Fibroblast of skin of left biceps (primary cell): ENCODE results near the gene HACD2.

Experiments used
- DNase-seq, 2 experiments: peaks; one replicate each; pipeline ENCODE4 v3.0.0-alpha.2; 2013; ENCODE audit warnings: low read depth in 2 of 2

Gene HACD2, protein sequence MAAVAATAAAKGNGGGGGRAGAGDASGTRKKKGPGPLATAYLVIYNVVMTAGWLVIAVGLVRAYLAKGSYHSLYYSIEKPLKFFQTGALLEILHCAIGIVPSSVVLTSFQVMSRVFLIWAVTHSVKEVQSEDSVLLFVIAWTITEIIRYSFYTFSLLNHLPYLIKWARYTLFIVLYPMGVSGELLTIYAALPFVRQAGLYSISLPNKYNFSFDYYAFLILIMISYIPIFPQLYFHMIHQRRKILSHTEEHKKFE

DNA sequence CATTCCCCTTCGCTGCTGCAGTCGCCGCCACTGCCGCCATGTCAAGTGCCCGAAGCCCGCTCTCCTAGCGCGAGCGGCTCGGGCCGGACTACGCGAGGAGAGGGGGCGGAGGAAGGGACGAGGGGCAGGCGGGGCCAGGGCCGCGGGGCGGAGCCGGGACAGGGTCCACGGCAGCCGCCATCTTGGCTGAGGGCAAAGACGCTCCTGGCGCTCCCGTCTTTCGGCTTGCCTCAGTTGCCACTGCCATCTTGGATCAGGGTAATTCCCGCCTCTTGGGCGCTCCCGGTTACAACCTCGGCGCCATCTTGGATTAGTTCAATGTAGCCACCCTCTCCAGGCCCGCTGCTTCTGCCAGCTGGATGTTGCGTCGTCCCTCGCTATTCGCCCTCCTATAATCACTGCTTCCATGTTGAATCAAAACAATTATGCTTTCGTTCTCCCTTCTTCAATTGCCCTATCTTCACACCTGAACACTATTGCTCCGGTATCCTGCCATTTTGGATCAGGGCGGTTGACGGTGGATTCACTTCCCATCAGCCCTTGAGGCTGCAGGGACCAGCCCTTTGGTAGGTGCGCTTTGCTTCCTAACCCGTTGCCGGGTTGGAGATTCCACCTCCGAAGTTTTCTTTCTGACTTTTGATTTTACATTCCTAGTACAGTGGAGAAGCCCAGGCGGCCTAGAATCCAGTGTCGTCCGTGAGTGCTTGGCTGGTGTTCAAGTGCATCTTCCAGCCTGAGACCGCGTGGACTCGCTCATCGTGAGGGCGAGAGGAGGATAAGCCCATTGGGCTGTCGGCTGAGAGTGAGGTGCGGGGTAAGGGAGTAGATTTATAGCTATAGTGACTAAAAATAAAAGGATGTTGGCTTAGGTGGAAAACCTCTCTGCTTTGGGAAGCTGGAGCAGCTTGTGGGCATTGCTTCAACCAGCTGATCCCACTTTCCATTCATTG lies at the start of gene HACD2:
HACD2 (minus strand) TSS at position 66 of the 950 bp plus-strand sequence; CDS start at position 40, 26 bp downstream.
- DNase-seq = peak; percentile 91 to 92

DNA sequence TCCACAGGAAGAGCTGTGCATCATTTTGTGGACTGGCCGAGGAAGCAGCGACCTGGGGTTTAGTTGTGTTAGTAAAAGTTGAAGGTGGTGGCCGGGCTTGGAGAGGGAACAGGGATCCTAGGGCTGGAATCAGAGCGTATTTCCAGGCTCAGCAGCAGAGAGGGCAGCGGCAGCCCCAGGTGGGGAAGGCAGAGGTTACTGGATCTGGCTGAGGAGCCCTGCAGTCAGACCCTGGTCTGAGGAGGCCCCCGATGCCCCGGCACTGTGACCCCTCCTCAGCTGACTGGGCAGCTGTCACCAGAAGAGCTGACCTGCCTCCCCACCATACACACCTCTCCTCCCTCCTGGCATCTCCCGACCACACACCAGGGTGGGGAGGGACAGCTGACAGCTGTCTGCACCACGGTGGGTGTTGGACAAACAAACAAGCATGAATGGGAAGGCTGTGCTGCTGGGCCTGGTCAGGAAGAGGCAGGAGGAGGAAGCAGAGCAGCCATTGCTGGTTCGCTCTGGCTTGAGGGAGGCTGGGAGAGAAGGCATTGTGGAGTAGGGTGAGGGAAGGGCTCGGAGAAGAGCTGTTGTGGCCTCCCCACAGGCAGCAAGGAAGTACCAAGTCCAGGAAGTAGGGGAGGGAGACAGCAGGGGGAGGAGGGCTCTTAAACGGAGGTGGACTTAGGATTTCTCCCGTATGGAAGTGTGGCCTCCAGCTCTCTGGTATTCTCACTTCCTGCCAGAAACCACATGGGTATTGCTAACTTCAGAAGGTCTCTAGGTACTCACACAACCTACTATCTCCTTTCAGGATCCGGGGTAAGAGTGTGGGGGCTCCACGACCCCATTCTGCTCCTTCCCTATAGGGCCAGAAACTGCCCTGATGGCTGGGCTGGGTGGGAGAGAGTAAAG lies 49.5 kb upstream of the HACD2 start:
- DNase-seq = no peak

DNA sequence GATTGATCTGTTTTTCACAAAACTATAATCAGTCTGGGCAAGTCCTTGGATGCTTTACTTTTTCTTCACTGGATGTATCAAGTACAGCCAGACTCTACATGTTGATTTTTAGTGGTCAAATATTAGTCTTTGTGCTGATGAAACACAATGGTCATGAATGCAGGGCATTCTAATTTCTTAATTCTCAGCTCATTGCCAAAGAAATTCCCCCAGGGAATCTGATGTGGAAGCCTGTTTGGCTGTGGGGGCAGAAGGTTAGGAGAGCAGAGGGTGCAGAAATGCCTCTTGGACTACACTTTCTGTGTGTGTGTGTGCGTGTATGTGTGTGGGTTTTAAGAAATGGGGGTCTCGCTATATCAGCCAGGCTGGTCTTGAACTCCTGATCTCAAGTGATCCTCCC lies 48.7 kb upstream of the HACD2 start:
- no peak for DNase-seq

DNA sequence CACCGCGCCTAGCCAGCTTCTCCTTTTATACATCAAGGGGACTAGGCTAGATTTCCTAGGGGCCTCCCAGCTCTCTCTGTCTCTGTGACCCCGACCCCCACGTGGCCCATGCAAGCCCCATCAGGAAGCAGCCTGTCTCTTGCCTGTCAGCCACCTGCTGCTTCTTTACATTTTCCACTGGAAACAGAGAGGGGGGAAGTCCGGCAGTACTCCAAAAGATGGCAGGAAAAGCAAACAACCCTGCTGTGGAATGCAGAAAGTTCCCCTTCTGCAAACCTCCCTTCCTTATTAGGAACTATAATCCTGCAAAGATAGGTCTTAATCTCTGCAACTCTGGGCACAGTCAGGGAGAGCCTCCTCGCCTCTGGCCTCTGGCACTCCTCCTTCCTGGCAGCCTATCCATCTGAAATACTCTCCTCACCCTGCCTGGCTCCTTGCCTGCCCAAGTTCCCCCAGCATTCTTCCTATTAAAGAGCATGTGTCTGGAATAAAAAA lies 47.4 kb upstream of the HACD2 start:
- peak in 1 of 2 experiments; percentile 36 for DNase-seq

DNA sequence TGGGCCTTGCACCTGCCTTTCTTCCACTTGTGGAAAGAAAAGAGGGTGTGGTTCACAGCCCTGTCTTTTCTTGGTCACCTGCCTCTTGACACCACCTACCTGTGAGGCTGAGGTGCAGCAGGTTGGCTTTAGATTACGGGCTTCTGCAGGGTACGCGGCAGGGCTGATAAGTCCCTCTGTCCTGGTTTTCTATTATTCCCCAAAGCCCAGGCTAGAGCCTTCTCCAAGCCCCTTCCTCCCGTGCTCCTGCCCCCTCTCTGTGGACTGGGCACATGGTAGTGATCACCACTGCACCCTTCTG lies 44.8 kb upstream of the HACD2 start:
- DNase-seq = no peak

DNA sequence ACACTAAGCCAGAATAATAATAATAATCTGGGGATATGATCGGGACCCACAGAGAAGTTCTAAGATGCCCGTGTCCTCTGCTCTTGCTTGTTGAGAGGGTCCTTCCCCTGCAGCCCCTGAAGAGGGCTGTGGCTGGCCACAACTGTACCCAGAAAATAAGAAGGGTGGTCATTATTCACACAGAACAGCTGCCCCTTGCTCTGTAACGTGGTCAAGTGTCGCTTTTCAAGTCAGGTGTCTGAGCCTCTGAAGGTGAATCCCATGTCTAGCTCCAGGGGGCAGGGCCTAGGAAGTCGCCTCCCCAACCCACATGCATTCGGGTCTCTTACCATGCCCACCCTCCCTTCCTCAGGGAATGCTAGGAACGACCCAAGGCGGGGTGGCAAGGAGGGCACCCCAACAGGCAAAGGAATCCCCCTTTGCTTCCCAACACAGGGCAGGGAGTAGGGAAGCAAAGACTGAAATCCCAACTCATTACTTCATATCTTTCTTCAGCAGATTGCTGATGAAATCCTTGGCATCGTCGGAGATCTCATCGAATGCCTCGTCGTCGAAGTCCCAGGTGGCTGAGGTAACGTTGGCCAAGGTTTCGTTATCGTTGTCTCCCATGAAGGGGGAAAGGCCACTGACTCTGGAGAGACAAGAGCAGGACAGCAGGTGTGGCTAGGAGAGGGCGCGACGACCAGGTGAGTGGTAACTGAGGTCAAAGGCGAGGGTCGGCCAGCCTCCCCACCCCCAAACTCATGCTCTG lies 44.3 kb upstream of the HACD2 start:
- DNase-seq = no peak

DNA sequence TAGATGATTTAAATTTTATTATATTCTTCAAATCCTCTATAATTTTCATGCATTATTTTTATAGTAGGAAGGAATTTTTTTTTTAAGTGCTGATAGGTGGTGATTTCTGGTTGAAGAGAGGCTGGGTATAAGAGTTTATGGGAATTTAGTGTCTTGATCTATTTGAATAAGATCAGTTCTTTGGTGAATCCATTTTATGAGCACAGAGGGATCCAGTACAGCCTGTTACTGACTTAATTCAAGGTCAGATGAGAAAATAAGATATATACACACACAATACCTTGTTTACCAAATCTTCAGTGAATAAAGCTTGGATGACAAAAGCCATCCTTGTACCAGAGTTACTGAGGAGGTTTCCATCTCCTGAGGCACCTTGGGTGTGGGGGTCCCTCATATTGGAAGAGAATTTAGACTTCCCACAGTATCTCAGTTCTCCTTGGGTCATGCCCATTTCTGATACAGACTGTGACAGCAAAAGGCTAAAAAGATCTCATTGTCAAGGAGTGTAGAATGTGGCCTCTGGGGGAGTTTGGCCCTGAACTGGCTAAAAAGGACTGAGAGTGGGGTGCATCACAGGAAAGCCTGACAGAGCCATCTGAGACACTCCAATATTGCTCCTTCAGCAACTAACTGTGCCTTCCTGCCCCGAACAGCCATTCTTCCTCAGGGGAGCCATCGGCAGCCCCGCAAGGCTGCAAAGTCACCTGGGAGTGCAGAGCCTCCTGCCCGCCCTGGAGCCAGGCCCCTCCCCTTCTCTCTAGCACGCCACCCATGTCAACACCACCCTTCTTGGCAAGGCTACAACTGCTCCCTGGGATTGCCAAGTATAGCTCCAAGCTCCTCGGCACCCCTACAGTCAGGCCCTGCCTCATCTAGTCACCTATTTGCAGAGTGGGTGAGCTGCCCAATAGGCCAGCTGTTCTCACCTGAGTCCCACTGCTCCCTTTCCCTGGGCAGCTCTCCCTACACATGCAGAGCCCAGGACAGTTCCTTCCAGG lies 43.1 kb upstream of the HACD2 start:
- no peak for DNase-seq

DNA sequence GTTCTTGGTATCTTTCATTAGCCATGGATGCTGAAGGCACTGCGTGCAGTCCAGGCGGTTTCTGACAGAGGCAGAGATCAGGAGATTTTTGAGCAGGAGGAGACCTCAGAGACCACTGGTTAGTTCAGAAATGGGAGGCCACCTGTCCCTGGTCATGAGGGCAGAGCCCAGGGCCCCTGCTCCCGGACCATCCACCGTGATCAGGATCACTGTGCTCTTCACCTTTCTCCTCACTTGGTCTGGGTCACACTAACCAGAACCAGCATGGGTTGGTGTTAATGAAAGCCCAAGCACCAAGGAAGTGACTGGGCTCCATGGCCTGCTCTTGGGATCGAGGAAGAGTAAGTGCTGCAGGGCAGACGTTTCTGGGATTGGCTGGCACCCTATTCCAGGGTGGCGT lies 42.0 kb upstream of the HACD2 start:
- DNase-seq = no peak

DNA sequence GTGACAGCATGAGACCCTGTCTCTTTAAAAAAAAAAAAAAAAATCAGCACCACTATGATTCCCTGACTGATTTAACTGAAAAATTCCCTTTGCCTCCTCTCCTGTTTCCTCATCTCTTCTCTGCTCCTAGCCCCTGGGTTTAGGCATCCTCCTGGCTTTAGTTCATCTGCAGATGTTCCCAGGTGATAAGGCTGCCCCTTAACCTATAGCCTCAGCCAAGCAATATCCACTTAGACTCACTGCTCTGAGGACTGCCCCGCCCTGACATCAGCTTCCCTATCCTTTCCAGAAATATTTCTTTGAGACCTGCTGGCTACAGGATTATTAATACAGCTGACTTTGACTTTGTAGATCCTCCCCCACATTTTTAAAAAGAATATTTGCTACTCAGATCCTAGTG lies 39.4 kb upstream of the HACD2 start:
- no peak for DNase-seq

DNA sequence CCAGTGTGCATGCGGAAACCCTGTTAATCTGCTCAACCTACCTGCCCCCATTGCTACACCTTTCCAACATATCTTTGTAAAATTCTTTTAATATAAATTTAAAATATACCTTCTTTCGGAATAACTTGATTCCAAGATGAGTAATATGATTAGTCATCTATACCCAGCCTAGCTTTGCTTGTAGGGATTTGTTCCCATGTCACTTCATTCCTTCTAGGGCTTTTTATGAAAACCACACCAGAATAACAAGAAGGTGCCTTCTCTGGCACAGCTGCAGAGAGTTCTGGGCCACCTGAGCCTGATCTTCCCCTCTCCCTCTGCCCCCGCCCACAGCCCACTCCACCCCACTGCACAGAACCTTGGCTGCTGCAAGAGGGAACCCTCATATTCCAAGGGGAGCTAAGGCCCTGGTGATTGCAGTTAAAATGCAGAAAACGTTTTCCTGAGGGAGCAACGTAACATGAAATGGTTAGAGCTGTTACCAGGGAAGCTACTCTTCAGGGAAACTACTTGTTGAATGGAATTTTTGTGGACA lies 38.6 kb upstream of the HACD2 start:
- DNase-seq = no peak

DNA sequence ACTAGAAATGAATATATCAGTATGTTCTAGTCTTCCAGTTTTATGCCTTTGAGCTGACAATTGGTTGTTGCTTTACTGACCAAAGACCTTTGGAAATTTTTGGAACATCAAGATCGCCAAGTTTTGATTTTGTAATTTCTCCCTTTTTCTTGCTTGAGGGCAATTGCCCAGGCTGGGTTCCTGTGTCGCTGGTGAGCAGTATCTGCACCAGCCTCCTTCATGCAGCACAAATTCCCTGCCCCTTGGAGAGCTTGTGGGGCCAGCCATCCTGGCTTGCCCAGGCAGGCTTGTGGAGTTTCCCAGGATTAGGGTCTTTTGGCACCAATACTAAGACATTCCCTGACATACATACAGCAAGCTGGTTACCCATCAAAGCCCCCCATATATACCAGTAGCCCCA lies 37.9 kb upstream of the HACD2 start:
- no peak for DNase-seq

DNA sequence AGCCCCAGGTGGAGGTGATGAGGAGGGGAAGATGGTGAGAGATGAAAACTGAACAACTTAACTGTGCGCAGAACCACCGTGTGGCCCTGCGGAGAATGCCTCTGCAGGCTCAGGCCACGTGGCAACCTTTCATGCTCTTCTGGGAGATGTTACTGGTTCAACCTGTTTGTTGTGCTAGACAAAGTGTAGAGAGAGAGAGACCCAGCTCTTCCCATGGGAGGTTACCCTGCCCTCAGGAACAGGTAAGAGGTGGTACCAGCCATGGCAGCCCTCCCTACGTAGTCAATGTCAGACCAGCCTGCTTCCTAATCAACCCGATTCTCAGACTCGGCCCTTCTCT lies 37.0 kb upstream of the HACD2 start:
- no peak for DNase-seq

DNA sequence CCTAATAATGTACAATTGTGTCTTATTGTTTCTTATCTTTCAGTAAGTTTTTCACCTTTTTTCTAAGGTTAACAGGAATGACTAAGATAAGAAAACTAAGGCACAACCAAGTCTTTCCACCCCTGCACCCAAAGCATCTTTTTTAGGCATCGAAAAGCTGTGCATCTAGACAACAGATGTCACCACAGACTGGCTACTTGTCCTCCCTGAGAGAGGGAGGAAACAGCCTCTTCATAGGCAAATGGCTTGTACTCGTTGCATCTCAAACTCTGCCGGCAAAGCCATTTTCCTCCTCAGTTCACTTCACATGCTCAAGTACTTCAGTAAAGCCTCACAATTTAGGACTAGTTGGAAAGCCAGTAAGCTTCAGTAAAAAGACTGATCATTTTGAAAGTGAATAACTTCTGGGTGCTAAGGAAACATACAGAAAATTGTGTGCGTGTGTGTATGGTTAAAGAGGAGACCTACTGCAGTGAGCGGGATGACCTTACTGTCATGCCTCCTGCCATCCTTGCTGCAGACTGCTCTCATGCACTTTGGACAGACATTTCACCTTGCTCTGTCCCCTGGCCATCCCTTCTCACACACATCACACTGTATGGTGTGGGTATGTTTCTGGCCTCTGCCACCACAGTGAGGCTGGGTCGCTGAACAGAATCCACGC lies 36.5 kb upstream of the HACD2 start:
- no peak for DNase-seq

DNA sequence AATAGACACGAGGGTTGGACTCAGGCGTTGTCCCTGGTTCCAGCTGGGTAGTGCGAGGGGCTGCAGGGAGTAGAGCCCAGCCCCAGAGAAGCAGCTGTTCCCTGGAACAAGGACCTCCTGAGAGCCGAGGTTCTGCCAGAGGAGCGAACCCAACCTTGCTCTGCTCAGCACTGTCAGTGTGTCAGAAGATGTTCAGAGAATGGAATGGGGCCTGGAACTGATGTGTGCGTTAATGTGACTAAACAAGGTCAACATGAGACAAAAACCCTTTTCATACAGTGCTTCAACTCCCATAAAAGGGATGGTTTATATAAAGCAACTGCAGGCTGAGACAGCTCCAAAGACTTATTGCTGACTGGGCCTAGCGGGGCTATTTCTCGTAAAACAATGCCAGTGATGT lies 35.5 kb upstream of the HACD2 start:
- DNase-seq = no peak

DNA sequence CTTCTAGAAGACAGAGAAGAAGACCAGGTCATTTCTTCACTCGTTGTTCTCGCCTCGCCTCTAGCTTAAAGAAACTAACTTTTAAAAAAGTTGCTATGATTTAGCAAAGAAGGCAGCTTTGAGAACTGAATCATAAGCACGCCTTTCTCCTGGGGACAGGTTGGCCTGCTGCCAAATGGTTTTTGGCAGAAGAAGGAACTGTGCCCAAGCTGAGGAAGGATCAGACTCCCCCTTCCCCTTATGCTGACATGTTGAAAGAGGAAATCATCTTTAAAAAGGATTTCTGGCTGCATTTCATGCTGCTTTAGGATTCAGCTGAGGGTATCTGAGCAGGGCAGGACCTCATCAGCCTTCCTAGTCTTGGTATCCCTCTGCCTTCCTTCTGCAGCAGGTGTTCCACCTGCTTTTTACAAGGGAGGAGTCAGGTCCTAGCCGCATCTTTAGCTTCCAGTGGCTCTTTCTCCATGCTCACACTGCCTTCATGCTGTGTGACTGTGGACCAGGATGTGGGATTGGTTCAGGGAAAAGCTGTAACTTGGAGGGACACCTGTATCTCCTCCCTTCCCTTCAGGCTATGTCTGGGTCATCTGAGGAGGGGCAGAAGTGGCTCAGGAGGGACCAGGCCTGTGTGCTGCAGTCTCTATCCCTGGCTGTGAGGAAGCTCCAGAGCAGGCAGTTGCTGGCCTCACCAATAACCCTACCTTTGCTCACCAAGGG lies 34.1 kb upstream of the HACD2 start:
- peak; percentile 65 to 73 for DNase-seq

DNA sequence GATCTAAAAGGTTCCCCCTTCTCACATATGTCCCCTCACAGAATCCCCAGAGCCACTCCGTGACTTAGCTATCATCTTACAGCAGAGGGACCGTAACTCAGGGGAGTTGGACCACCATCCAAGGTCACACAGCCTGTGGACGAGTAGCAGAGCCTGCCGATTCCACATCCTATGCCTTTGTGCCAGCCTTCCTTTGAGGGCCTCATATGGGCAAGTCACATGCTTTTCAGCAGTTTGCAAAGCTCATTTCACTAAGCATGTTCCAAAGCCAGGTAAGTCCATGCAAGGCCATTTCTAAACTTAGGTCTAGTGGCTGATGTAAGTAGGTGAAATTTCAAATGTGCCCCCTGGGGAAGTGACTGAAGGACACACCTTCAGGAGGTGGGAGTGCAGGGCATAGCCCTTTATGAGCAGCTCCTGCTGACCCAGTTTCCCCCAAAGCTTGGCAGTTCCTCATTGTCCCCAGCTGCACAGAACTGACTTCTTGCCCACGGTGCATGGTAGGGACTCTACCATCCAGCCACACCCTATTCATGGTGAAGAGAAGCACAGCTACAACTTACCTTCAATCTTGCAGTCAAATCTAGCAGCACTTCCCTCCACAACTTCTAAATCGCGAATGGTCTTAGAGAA lies 33.3 kb upstream of the HACD2 start:
- no peak for DNase-seq

DNA sequence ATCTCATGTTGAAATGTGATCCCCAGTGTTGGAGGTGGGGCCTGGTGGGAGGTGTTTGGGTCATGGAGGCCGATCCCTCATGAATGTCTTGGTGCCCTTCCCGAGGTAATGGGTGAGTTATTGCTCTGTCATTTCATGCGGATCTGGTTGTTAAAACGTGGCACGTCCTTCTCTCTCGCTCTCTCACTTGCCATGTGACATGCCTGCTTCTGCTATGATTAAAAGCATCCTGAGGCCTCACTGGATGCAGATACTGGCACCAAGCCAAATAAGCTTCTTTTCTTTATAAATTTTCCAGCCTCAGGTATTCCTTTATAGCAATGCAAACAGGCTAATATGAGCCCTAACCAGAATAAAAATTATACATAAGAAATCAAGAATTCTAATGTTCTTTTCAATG lies 31.7 kb upstream of the HACD2 start:
- DNase-seq = no peak

DNA sequence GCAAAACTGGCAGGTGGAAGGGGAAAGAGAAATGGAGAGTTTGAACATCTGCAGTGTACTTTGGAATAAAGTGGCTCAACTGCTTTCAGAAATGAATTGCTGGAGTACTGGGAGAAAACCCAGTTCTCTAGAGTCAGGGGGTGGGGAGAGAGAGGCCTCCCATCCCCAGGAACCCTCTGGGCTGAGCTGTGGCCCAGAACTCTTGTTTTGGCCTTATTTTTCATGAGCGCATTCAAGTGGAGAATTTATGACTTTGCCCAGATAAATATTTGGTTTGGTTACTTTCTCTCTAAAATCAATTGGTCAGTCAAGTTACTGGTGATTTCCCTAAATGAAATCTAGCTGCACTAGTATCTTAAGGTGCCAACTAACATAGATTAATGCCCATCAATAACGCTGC lies 28.7 kb upstream of the HACD2 start:
- no peak for DNase-seq
